HG03280 (cell line): ENCODE data around the gene MRPS30.
"Not testable (repeated sequence)": the region's sequence is repeated elsewhere in the genome, so short reads cannot be mapped to it uniquely, and the experiment has no call there.

Experiments
- ATAC-seq: cut with Tn5 transposase; IDR thresholded peaks from one replicate; pipeline ENCODE4 v1.9.1; 2021; ENCODE audit warnings: mild to moderate bottlenecking, moderate library complexity; ENCODE audit not compliant: unreplicated experiment

MRPS30 gene

DNA sequence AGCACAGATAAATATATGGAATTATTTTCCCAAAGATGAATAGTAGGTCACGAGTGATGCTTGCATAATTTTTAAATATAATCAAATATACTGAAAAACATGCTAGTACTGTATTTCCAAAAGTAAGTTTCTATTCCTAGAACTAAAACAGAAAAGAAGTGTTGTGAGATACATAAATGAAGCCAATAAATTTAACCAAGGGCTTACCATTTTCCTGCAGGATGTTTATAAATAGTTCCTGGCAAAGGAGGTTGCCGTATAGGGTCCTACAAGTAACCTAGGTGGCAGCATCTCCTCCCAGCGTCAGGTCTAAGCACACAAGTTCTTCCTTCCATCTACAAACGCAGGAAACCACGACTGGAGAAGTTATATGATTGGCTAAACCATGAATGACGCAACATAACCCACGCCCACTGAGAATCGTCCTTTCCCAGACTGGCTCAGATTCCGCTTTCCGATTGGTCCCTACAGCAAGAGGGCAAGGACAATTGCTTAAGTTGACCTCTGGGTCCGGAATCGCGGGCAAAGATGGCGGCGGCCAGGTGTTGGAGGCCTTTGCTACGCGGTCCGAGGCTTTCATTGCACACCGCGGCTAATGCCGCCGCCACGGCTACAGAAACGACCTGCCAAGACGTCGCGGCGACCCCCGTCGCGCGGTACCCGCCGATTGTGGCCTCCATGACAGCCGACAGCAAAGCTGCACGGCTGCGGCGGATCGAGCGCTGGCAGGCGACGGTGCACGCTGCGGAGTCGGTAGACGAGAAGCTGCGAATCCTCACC lies at the start of gene MRPS30:
MRPS30 (plus strand) TSS at position 513 of the 780 bp plus-strand sequence; CDS start at position 529, 16 bp downstream.
- ATAC-seq: peak; percentile 98

DNA sequence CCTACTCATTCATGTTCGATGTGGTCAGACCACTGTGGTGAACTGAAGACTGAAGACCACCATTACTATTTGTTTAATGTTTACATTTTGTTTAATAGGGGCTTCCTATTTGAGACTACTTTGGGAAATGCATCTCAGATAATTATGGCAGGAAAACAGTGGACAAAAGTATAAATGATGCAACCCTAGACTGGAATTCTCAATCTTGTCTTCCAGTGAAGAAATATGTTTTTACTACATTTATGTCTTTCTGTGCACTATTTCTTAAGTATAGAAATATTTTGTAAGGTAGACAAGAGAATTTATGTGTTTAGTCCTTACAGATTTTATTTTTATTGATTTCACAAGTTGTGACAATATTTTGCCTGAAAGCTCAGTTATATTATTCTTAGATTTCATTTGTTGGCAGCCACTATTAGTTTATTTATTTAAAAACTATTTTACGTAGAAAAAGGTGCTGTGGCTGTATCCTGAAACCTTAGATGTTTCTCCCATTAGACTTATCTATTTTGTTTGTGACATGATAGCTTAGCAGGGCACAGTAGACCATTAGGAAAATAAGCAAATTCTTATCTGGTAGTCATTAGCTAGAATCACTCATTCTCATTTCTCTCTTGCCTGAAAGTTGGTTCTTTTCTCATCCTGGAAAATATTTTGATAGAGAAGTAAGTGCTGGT lies 39.4 kb upstream of the MRPS30 start:
- ATAC-seq: no peak

DNA sequence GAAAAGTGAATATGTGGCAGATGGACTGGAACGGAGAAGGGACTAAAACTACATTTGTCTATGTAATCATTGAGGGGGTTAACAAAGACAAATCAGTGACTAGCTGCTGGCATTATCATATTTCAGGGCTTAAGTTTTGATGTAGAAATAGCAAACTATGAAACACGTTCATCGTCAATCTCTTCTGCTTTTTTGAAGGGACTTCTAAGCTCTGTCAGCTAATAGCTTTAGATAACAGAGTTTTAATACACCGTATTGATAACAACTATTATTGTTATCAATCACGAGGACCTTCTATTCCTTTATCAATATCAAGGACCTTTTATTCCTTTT lies 38.9 kb upstream of the MRPS30 start:
- no peak for ATAC-seq

DNA sequence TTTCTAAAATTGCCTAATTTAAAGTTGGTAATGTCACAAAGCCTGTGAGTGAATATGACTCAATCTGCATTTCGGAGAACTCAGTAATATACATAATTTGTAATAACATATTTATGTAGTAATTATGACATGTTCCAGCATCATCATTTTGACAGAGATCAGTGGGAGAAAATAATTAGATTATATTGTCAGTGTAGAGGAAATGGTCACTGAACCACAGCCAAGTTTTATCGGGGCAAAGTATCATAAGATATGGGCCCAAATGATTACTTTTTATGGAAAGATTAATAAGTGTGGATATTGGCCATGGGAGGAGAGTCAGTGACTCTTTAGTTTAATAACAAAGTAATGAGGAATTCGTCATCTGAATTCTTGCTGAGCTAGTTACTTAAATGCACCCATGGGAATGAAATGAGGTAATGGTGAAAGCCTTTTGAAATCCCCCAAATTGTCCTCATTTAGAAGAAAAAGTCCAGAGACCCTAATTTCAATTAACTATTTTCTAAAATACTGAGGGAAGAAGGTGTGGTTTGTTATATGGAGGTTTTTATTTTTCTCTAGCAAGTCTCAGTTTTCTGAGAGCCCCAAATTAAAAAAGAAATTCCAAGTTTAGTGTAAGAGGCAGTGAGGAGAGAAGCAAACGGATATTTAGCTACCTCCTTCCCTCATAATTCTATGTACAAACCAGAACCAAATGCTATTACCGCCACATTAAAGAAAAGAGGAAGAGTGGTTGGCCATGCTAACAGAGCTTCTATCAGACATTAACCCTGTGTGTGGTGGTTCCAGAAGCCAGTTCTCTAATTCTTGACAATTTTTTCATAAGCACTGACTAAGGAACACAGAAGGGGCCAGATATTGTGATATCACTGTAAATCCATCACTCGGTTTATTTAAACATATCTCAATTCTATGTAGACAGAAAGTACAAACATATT lies 37.7 kb upstream of the MRPS30 start:
- no peak for ATAC-seq

DNA sequence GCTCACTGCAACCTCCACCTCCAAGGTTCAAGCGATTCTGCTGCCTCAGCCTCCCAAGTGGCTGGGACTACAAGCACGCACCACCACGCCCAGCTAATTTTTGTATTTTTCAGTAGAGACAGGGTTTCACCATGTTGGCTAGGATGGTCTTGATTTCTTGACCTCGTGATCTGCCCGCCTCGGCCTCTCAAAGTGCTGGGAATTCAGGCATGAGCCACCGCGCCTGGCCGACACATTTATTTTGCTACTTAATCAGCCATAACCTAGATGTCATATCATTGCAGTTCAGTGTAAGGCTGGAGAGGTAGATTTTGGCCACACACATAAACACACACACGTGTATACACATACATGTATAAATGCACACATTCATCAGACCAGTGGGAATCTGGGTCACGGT lies 36.4 kb upstream of the MRPS30 start:
- ATAC-seq: not testable (repeated sequence)

DNA sequence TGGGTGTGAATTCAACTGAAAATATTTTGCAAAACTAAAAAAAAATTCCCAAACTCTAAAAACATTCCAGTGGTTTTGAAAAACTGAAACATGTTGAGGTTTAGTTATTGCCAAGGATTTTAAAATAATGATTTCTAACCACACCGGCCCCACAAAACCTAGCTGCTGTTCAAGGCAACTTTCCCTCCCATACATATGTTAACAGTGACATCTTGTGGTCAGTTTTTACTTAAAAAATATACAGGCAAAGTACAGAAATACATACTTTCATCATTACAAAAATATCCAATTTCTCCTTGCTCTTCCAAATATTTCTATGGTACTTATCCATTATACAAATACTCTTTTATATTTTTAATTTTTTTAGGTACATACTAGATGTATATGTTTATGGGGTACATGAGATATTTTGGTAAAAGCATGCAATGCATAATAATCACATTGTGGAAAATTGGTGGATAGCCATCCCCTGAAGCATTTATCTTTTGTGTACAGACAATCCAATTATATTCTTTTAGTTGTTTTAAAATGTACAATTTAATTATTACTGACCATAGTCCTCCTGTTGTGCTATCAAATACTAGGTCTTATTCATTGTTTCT lies 34.4 kb upstream of the MRPS30 start:
- ATAC-seq: no peak

DNA sequence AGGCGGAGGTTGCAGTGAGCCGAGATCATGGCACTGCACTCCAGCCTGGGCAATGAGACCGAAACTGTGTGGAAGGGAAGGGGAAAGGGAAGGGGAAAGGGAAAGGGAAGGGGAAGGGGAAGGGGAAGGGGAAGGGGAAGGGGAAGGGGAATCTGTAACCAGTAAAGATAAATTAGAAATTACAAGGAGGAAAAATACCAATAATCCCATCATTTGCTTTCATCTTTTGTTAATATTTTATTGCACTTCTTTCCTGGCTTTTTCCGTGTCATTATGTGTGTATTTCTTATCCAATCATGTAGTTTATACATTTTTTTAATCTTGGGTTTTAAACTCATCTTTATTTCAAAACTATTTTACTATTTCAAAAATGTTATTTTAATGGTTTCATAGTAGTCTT lies 29.6 kb upstream of the MRPS30 start:
- no peak for ATAC-seq

DNA sequence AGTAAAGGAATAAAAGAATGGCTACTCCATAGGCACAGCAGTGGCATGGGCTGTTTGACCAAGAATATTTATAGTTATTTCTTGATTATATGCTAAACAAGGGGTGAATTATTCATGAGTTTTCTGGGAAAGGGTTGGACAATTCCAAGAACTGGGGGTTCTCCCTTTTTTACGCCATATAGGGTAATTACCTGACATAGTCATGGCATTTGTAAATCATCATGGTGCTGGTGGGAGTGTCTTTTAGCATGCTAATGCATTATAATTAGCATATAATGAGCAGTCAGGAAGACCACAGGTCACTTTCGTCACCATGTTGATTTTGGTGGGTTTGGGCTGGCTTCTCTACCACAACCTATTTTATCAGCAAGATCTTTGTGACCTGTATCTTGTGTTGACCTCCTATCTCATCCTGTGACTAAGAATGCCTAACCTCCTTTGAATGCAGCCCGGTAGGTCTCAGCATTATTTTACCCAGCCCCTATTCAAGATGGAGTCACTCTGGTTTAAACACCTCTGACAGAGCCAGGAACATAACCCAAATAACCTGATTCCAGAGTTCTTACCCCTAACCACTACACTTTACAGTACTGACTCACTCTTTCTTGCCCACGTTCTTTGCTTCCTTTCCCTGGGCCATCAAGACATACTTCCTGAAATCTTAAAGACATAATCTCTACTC lies 25.0 kb upstream of the MRPS30 start:
- no peak for ATAC-seq

DNA sequence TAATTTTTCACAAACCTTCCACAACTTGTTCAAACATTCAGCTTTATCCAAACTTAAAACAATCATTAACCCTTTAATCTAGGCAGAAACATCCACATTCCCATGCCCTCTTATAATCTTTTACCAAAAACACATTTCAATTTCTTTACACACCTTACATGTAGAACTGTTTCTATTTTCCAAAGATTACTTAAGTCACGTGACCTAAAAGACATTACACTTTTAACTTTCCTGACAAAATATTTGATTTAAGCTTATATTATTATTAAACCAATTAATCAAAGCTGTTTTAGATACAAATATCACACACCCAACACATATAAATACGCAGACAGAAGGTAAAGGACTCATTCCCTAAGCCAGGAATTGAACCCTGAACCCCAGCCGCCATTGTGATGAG lies 21.0 kb upstream of the MRPS30 start:
- no peak for ATAC-seq

DNA sequence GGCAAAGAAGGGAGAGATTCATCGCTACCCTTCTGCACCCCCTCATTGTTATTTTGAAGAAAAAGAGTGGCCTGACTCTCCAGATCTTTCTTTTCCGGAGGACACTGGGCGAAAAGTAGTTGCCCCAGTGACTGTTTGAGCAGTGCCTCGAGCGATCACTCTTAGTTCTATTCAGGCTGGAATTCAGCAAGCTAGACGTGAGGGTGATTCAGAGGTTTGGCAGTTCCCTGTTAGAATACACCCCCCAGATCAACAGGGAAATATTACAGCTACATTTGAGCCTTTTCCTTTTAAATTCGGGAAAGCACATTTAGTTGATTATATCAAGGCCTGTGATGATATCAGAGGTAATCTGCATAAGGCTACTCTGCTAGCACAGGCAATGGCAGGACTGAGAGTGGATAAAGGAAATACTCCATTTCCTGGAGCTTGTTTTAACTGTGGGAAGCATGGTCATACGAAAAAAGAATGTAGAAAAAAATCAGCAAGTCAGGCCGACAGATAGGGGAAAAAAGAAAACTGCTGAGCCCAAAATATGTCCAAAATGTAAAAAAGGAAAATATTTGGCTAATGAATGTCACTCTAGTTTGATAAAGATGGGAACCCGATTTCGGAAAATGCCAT lies 19.3 kb upstream of the MRPS30 start:
- not testable (repeated sequence) for ATAC-seq

DNA sequence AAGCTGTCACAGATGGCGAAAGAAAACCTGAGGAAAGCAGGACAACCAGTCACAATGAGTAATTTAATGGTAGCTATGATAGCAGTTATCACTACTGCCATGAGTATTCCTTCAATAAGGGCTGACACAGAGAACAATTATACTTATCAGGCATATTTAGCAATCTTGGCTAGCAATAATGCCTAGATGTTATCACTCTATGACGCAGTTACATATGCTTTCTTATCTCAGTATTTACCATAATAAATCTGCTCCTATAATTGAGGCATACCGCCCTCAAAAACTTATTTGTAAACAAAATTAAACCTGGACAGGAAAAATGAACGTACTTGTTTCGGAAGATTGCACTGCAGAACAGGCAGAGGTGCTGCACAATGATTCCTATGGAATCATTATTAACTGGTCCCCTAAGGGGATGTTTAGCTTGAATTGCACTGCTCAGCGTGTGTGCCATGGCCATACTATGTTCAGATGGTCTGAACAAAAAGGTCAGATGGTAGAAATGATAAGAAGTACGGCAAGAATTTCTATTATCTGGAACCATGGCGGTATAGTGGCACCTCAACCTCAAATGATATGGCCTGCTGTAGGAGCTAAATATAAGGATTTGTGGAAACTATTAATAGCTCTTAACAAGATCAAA lies 16.6 kb upstream of the MRPS30 start:
- not testable (repeated sequence) for ATAC-seq

DNA sequence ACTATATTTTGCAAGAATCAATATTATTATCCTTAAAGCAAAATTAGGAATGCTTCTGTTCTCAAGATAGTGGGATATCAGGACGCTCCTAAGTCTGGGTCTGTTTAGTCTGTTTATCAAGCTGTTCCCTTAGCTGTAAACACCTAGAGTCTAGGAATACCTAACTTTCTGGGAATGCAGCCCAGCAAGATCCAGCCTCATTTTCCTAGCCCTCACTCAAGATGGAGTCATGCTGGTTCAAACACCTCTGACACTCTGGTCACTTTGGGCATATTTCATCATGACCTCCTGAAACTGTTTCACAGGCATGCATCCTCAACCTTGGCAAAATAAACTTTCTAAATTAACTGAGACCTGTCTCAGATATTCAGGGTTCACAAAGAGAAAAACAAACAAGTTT lies 14.4 kb upstream of the MRPS30 start:
- ATAC-seq: no peak

DNA sequence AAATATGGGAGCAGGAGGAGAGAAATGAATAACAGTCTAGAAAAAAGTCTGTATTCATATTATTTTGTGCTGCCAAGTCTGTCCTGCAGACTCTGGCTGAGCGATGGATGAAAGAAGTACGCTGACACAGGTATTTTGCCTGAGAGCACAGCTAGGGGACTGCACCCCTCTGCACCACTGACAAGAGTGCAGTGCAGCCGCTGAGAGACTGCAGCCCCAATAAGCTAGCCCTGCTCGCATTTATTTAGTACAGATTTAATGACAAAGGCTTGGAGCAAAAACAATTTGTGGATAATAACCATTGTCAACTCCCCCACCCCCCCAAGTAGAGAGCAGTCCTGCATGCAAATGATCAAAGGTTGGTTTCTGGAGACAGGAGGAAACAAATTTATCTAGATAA lies 13.3 kb upstream of the MRPS30 start:
- ATAC-seq: no peak

DNA sequence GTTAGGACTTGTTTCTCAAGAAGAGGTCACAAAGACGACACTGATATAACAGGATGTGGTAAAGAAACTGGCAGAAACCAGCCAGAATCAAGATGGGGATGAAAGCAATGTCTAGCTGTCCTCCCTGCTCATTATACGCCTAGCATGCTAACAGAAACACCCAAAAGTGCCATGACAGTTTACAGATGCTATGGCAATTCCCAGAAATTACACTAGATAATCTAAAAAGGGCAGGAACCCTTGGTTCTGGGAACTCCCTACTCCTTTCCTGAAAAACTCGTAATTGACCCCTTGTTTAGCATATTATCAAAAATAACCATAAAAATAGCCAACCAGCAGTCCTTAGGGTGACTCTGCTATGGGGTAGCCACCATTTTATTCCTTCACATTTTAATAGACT lies 10.9 kb upstream of the MRPS30 start:
- ATAC-seq: no peak

DNA sequence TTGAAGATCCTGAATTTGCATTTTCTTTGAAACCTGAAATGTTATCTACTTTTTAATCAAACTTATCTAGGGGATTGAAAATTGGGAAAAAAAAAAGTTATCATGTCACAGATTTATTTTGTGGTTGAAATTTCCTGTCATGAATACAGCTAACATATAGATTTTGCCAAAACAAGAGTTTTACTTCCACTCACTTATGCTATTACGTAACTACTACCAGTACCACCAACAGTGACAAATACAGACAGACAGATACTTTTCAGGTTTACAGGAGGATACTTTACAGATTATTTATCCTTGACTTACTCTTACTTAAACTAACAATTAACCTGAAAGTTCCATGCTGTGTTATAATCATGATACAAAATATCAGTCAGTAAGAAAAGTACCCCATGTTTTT lies 6.8 kb upstream of the MRPS30 start:
- ATAC-seq: no peak

DNA sequence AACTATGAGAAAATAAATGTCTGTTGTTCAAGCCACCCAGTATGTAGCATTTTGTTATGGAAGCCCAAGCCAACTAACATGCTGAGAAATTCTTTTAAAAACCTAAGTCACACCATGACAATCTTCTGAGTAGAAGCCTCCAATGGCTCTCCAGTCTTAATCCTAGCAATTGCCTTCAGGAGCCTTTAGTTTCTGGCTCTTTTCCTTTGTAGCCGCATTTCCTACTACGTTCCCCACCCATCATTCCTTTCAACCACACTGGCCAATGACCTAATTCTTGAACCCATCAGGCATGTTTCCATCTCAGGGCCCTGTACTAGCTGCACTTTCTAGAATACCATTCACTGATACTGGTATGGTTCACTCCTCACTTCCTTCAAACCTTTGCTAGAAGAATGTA lies 2.1 kb upstream of the MRPS30 start:
- ATAC-seq: no peak

DNA sequence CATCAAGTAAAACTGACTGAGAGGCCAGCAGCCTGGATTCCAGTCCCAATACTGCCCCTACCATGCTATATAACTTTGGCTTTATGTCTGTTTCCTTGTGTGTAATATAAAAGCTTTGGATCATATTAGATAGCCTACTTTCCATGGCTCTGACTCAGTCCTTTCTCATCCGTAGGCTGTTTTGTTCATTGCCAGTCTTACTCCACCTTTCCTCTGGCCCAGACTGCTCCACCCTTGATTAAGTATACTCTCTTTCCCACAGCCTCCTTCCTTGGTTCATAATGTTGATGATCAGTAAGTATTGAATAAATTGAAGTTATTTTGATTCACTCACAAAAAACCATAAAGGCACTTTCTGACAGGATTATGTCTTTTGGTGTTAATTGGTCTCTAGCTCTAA lies 1.5 kb upstream of the MRPS30 start:
- no peak for ATAC-seq

DNA sequence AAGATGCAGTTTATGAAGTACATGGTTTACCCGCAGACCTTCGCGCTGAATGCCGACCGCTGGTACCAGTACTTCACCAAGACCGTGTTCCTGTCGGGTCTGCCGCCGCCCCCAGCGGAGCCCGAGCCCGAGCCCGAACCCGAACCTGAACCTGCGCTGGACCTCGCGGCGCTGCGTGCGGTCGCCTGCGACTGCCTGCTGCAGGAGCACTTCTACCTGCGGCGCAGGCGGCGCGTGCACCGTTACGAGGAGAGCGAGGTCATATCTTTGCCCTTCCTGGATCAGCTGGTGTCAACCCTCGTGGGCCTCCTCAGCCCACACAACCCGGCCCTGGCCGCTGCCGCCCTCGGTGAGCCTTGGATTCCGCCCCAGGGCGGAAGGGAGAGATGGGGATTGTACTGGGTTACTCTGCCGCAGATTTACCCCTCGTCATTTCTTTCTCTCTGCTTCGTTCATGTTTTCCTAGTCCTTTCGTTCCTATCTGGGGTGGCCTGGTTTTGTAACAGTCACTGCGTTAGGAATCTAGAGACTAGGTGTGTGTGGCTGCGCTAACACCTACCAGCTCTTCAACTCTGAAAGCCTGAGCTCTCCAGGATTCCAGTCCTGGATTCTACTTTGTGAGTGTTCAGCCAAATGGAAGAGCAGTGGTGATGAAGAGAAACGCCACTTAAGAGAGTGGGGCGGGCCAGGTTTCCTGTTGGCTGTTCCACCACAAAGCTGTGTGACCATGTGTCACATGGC lies 638 bp downstream of the MRPS30 start:
- ATAC-seq: peak; percentile 41

DNA sequence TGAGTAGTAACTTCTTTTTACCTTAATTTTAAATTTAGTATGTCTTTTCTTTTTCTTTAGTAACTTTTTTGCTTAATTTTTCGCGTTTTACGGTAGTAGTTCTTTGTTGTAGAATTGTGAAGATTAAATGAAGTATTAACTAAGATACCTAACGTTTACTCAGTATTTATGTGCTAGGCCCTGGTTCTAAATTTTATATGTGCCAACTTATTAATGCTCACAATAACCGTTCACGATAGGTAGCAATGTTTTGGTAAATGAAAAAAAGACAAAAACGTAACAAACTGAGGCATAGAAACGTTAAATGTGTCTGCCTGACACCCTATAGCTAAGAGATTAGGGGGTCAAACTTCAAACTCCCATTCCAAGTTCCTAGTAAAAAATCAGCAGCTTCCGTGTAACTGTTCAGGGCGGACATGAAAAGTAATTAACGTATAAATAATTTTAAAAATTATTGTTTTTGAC lies 1.2 kb downstream of the MRPS30 start:
- no peak for ATAC-seq
